ENCODE data around the gene KLHL8.
A peak's percentile ranks its signal among the peaks of the same experiment; 100 is the strongest.
"Not testable (repeated sequence)": the region's sequence is repeated elsewhere in the genome, so short reads cannot be mapped to it uniquely, and the experiment has no call there.

Gene KLHL8

GRCh38 chr4:87228262-87228860 is 7.9 kb upstream of the KLHL8 start:
- no peak for DNase-seq (ENCODE audit: low spot score)

- DNase-seq (ENCODE audit: low spot score) = no peak
These were observed 7.3 kb upstream of the KLHL8 start for GRCh38 chr4:87227751-87228151.

- no peak for DNase-seq (ENCODE audit: low spot score)
These were observed 5.5 kb upstream of the KLHL8 start for GRCh38 chr4:87225936-87226335.

- no peak for DNase-seq (ENCODE audit: low spot score)
These were observed 3.9 kb upstream of the KLHL8 start for GRCh38 chr4:87224141-87224923.

GRCh38 chr4:87219632-87220093 is 755 bp downstream of the KLHL8 start:
- DNase-seq (ENCODE audit: low spot score) = peak; percentile 20

GRCh38 chr4:87217235-87217763 is 3.1 kb downstream of the KLHL8 start:
- not testable (repeated sequence) for DNase-seq (ENCODE audit: low spot score)

GRCh38 chr4:87216469-87216868 is 3.9 kb downstream of the KLHL8 start:
- no peak for DNase-seq (ENCODE audit: low spot score)

GRCh38 chr4:87213421-87214075 is 6.9 kb downstream of the KLHL8 start:
- DNase-seq (ENCODE audit: low spot score) = no peak

- no peak for DNase-seq (ENCODE audit: low spot score)
These were observed 9.0 kb downstream of the KLHL8 start for GRCh38 chr4:87211249-87211952.

- DNase-seq (ENCODE audit: low spot score) = peak; percentile 19
These were observed 10.7 kb downstream of the KLHL8 start for GRCh38 chr4:87209696-87210095.

GRCh38 chr4:87209182-87209581 is 11.2 kb downstream of the KLHL8 start:
- DNase-seq (ENCODE audit: low spot score) = no peak

GRCh38 chr4:87204559-87204958 is 15.9 kb downstream of the KLHL8 start:
- no peak for DNase-seq (ENCODE audit: low spot score)

GRCh38 chr4:87196927-87197326 is 23.5 kb downstream of the KLHL8 start:
- DNase-seq (ENCODE audit: low spot score) = no peak

- no peak for DNase-seq (ENCODE audit: low spot score)
These were observed 24.3 kb downstream of the KLHL8 start for GRCh38 chr4:87196146-87196545.

- no peak for DNase-seq (ENCODE audit: low spot score)
These were observed 26.3 kb downstream of the KLHL8 start for GRCh38 chr4:87193958-87194675.

- DNase-seq (ENCODE audit: low spot score) = no peak
These were observed 28.1 kb downstream of the KLHL8 start for GRCh38 chr4:87192145-87192919.

- no peak for DNase-seq (ENCODE audit: low spot score)
These were observed 31.5 kb downstream of the KLHL8 start for GRCh38 chr4:87188932-87189331.

- DNase-seq (ENCODE audit: low spot score) = no peak
These were observed 32.4 kb downstream of the KLHL8 start for GRCh38 chr4:87188048-87188447.

GRCh38 chr4:87185146-87185870 is 35.1 kb downstream of the KLHL8 start:
- DNase-seq (ENCODE audit: low spot score) = no peak

- DNase-seq (ENCODE audit: low spot score) = no peak
These were observed 39.7 kb downstream of the KLHL8 start for GRCh38 chr4:87180767-87181166.

Measured in AG08395 (cell line).